Measurements from ENCODE around the gene DNAAF1. TPM values are rescaled to one million over a fixed set of nuclear protein-coding genes. Genes with fewer than 3 reads are reported as not detected.

The DNAAF1 gene
- total and polyA plus RNA-seq, 2 experiments from 2014 or later: not detected

GRCh38 chr16:84207251-84207650 is 62.1 kb downstream of the DNAAF1 start:
- no peaks in the 10 kb centered on the region for H3K4me1 ChIP-seq (ENCODE audit: insufficient read depth)
- H3K4me3 ChIP-seq: no peak overlapping the region
- no peak overlapping the region for H2AFZ ChIP-seq
- TF ChIP-seq EZH2phosphoT487 (IDR thresholded peaks at IDR 0.05; ENCODE audit: insufficient read depth, low read depth): no peak
- no peak for TF ChIP-seq EZH2 (IDR thresholded peaks at IDR 0.05; ENCODE audit: insufficient read depth, poor library complexity, severe bottlenecking)
- in situ Hi-C loops (cut with MboI): no loop called here
- no peak for DNase-seq
- H3K4me2 ChIP-seq (ENCODE audit: unreplicated experiment): no peak overlapping the region
- H3K9me3 ChIP-seq (ENCODE audit: low read depth): no peaks in the 10 kb centered on the region
- 53 to 54% methylated on average over 6 of the region's 6 CpGs for WGBS, 2 experiments (ENCODE audit: low coverage in 1 of 2, low lambda C conversion rate in 2 of 2, missing lambda C conversion rate in 2 of 2)
- H3K79me2 ChIP-seq (ENCODE audit: insufficient read depth): no peaks in the 10 kb centered on the region
- H3F3A ChIP-seq (ENCODE audit: insufficient read depth): no peaks in the 10 kb centered on the region
- H4K20me1 ChIP-seq (ENCODE audit: insufficient read depth): no peaks in the 10 kb centered on the region
- H3K27me3 ChIP-seq (replicated peaks; ENCODE audit: insufficient read depth): peaks cover 4% of the 10 kb centered on the region
- no peak overlapping the region for H3K27ac ChIP-seq
- H3K9ac ChIP-seq: no peak overlapping the region
- H3K9me2 ChIP-seq (ENCODE audit: insufficient read depth): no peaks in the 10 kb centered on the region
- H3K36me3 ChIP-seq (ENCODE audit: low read depth): no peaks in the 10 kb centered on the region

DNA sequence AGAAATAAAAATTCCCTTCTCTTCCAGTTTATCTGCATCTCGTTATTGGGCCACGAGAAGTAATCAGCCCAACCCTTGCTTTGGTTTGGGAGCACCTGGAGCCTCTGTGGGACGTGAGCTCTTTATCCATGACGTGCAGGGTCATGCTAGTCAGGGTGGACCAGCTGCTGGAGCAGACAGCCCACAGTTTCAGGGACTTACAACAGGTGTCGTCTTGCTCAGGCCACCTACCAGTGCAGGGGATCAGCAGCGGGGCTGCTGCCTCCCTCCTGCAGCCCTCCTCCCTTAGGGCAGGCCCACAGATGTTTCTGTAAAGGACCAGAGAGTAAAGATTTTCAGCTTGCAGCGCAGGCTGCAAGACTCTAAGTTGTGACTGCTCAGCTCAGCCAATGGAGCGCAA is 62.8 kb downstream of the DNAAF1 start:
- no peak overlapping the region for H3K4me3 ChIP-seq
- H3K9me2 ChIP-seq (ENCODE audit: insufficient read depth): no peaks in the 10 kb centered on the region
- no peaks in the 10 kb centered on the region for H4K20me1 ChIP-seq (ENCODE audit: insufficient read depth)
- H3K27me3 ChIP-seq (replicated peaks; ENCODE audit: insufficient read depth): peaks cover 4% of the 10 kb centered on the region
- in situ Hi-C loops (cut with MboI): no loop called here
- no peak overlapping the region for H3K4me2 ChIP-seq (ENCODE audit: unreplicated experiment)
- TF ChIP-seq EZH2 (IDR thresholded peaks at IDR 0.05; ENCODE audit: insufficient read depth, poor library complexity, severe bottlenecking) (no peak), EZH2phosphoT487 (IDR thresholded peaks at IDR 0.05; ENCODE audit: insufficient read depth, low read depth) (no peak)
- WGBS, 2 experiments (ENCODE audit: low coverage in 1 of 2, low lambda C conversion rate in 2 of 2, missing lambda C conversion rate in 2 of 2): 35 to 40% methylated on average over 8 of the region's 8 CpGs
- H3F3A ChIP-seq (ENCODE audit: insufficient read depth): no peaks in the 10 kb centered on the region
- H3K27ac ChIP-seq: no peak overlapping the region
- DNase-seq: no peak
- H2AFZ ChIP-seq: no peak overlapping the region
- H3K36me3 ChIP-seq (ENCODE audit: low read depth): no peaks in the 10 kb centered on the region
- H3K9ac ChIP-seq: no peak overlapping the region
- no peaks in the 10 kb centered on the region for H3K4me1 ChIP-seq (ENCODE audit: insufficient read depth)
- no peaks in the 10 kb centered on the region for H3K79me2 ChIP-seq (ENCODE audit: insufficient read depth)
- H3K9me3 ChIP-seq (ENCODE audit: low read depth): no peaks in the 10 kb centered on the region

- in situ Hi-C loops (cut with MboI): no loop called here
Measured at GRCh38 chr16:84209989-84210388, 64.9 kb downstream of the DNAAF1 start.

GRCh38 chr16:84212154-84212553 is 67.0 kb downstream of the DNAAF1 start:
- in situ Hi-C loops (cut with MboI): no loop called here
- H3K79me2 ChIP-seq (ENCODE audit: insufficient read depth): no peaks in the 10 kb centered on the region
- 34 to 37% methylated on average over 4 of the region's 4 CpGs for WGBS, 2 experiments (ENCODE audit: low coverage in 1 of 2, low lambda C conversion rate in 2 of 2, missing lambda C conversion rate in 2 of 2)
- H4K20me1 ChIP-seq (ENCODE audit: insufficient read depth): no peaks in the 10 kb centered on the region
- no peak for TF ChIP-seq EZH2phosphoT487 (IDR thresholded peaks at IDR 0.05; ENCODE audit: insufficient read depth, low read depth)
- no peak for TF ChIP-seq EZH2 (IDR thresholded peaks at IDR 0.05; ENCODE audit: insufficient read depth, poor library complexity, severe bottlenecking)
- no peak overlapping the region for H2AFZ ChIP-seq
- H3K4me2 ChIP-seq (ENCODE audit: unreplicated experiment): no peak overlapping the region
- peaks cover 4% of the 10 kb centered on the region for H3K27me3 ChIP-seq (replicated peaks; ENCODE audit: insufficient read depth)
- no peaks in the 10 kb centered on the region for H3K4me1 ChIP-seq (ENCODE audit: insufficient read depth)
- no peak overlapping the region for H3K9ac ChIP-seq
- no peaks in the 10 kb centered on the region for H3K9me3 ChIP-seq (ENCODE audit: low read depth)
- no peak overlapping the region for H3K27ac ChIP-seq
- no peaks in the 10 kb centered on the region for H3F3A ChIP-seq (ENCODE audit: insufficient read depth)
- no peaks in the 10 kb centered on the region for H3K9me2 ChIP-seq (ENCODE audit: insufficient read depth)
- no peak overlapping the region for H3K4me3 ChIP-seq
- no peak for DNase-seq
- no peaks in the 10 kb centered on the region for H3K36me3 ChIP-seq (ENCODE audit: low read depth)

More at GRCh38 chr16:84209989-84210388, 64.9 kb downstream of the DNAAF1 start:
- H3K36me3 ChIP-seq (ENCODE audit: low read depth): no peaks in the 10 kb centered on the region
- TF ChIP-seq EZH2phosphoT487 (IDR thresholded peaks at IDR 0.05; ENCODE audit: insufficient read depth, low read depth): no peak
- no peak for TF ChIP-seq EZH2 (IDR thresholded peaks at IDR 0.05; ENCODE audit: insufficient read depth, poor library complexity, severe bottlenecking)
- H3K4me1 ChIP-seq (ENCODE audit: insufficient read depth): no peaks in the 10 kb centered on the region
- H3K4me3 ChIP-seq: no peak overlapping the region
- no peak for DNase-seq
- H3K4me2 ChIP-seq (ENCODE audit: unreplicated experiment): no peak overlapping the region
- no peaks in the 10 kb centered on the region for H3K79me2 ChIP-seq (ENCODE audit: insufficient read depth)
- no peaks in the 10 kb centered on the region for H3F3A ChIP-seq (ENCODE audit: insufficient read depth)
- H2AFZ ChIP-seq: no peak overlapping the region
- H4K20me1 ChIP-seq (ENCODE audit: insufficient read depth): no peaks in the 10 kb centered on the region
- no peak overlapping the region for H3K27ac ChIP-seq
- peaks cover 4% of the 10 kb centered on the region for H3K27me3 ChIP-seq (replicated peaks; ENCODE audit: insufficient read depth)
- no peak overlapping the region for H3K9ac ChIP-seq
- H3K9me3 ChIP-seq (ENCODE audit: low read depth): no peaks in the 10 kb centered on the region
- WGBS, 2 experiments (ENCODE audit: low coverage in 1 of 2, low lambda C conversion rate in 2 of 2, missing lambda C conversion rate in 2 of 2): 51 to 67% methylated on average over 2 of the region's 2 CpGs
- no peaks in the 10 kb centered on the region for H3K9me2 ChIP-seq (ENCODE audit: insufficient read depth)

DNA sequence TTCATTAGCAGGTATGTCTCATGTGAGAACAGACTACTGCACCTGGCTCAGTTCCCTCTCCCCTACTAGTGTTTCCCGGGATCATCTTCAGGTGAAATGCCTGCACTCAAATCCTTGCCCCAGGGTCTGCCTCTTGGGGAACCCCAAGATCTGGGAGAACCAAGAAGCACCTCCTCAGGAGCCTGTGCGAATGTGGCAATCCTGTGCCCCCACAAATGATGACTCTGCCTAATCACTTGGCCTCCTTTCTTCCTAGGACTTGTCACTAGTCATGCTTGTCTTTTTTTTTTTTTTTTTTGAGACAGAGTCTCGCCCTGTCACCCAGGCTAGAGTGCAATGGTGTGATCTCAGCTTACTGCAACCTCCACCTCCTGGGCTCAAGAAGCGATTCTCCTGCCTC is 67.5 kb downstream of the DNAAF1 start:
- 58 to 63% methylated on average over 4 of the region's 4 CpGs for WGBS, 2 experiments (ENCODE audit: low coverage in 1 of 2, low lambda C conversion rate in 2 of 2, missing lambda C conversion rate in 2 of 2)
- DNase-seq: no peak
- H3K27ac ChIP-seq: no peak overlapping the region

More for the DNA sequence above, 67.5 kb downstream of the DNAAF1 start:
- no peaks in the 10 kb centered on the region for H3K36me3 ChIP-seq (ENCODE audit: low read depth)
- in situ Hi-C loops (cut with MboI): no loop called here
- H3K4me3 ChIP-seq: no peak overlapping the region
- H4K20me1 ChIP-seq (ENCODE audit: insufficient read depth): no peaks in the 10 kb centered on the region
- no peak overlapping the region for H3K9ac ChIP-seq
- no peaks in the 10 kb centered on the region for H3K9me3 ChIP-seq (ENCODE audit: low read depth)
- peaks cover 4% of the 10 kb centered on the region for H3K27me3 ChIP-seq (replicated peaks; ENCODE audit: insufficient read depth)
- no peaks in the 10 kb centered on the region for H3K9me2 ChIP-seq (ENCODE audit: insufficient read depth)
- H2AFZ ChIP-seq: no peak overlapping the region
- no peaks in the 10 kb centered on the region for H3F3A ChIP-seq (ENCODE audit: insufficient read depth)
- H3K4me1 ChIP-seq (ENCODE audit: insufficient read depth): no peaks in the 10 kb centered on the region
- no peaks in the 10 kb centered on the region for H3K79me2 ChIP-seq (ENCODE audit: insufficient read depth)
- H3K4me2 ChIP-seq (ENCODE audit: unreplicated experiment): no peak overlapping the region
- TF ChIP-seq EZH2 (IDR thresholded peaks at IDR 0.05; ENCODE audit: insufficient read depth, poor library complexity, severe bottlenecking): no peak
- no peak for TF ChIP-seq EZH2phosphoT487 (IDR thresholded peaks at IDR 0.05; ENCODE audit: insufficient read depth, low read depth)

Data from GM23248 (cell line).